Lung (tissue), 12 donors: ENCODE data around the gene CBLB. TPM values are rescaled to one million over a fixed set of nuclear protein-coding genes. Genes with fewer than 3 reads are reported as not detected.

Experiments
- ATAC-seq: fragments of 200-7000 bp; cut with Tn5 transposase; one replicate; pipeline ENCODE4 v1.9.1; 2020; ENCODE audit warnings: moderate number of reproducible peaks; ENCODE audit not compliant: insufficient read depth, low FRiP score
- DNase-seq, 3 donors: peaks; one replicate each; pipeline ENCODE4 v3.0.0-alpha.2; 2013 to 2017
- H3K27ac ChIP-seq, 2 donors: one replicate each; pipeline ENCODE4 v1.5.1; 2013; ENCODE audit warnings: mild to moderate bottlenecking in 2 of 2, moderate library complexity in 2 of 2, control low read depth in 1 of 2, inconsistent platforms in 1 of 2, low read depth in 1 of 2, low read length in 1 of 2
- H3K27me3 ChIP-seq, 3 donors: one replicate each; pipeline ENCODE4 v1.5.1; 2013; ENCODE audit warnings: low read length in 2 of 3; ENCODE audit not compliant: control insufficient read depth in 3 of 3, insufficient read depth in 3 of 3
- H3K36me3 ChIP-seq, 4 donors: one replicate each; pipeline ENCODE4 v1.5.1; 2013; ENCODE audit warnings: low read length in 4 of 4, mild to moderate bottlenecking in 1 of 4, moderate library complexity in 1 of 4; ENCODE audit not compliant: control insufficient read depth in 4 of 4, insufficient read depth in 4 of 4
- H3K4me1 ChIP-seq, 5 donors: one replicate each; pipeline ENCODE4 v1.5.1; 2013; ENCODE audit warnings: low read length in 5 of 5, mild to moderate bottlenecking in 2 of 5, moderate library complexity in 1 of 5; ENCODE audit not compliant: control insufficient read depth in 5 of 5, insufficient read depth in 5 of 5
- H3K4me3 ChIP-seq: one replicate; pipeline ENCODE4 v1.5.1; 2013; ENCODE audit warnings: mild to moderate bottlenecking, control low read depth, moderate library complexity
- H3K9ac ChIP-seq, 2 donors: one replicate each; pipeline ENCODE4 v1.5.1; 2013; ENCODE audit warnings: low read length in 2 of 2, control low read depth in 1 of 2; ENCODE audit not compliant: insufficient read depth in 1 of 2
- H3K9me3 ChIP-seq, 4 donors: one replicate each; pipeline ENCODE4 v1.5.1; 2013; ENCODE audit warnings: low read length in 3 of 4, mild to moderate bottlenecking in 1 of 4, moderate library complexity in 1 of 4; ENCODE audit not compliant: control insufficient read depth in 4 of 4, insufficient read depth in 3 of 4
- CTCF ChIP-seq: IDR thresholded peaks from 2 replicates; pipeline ENCODE4 v1.5.1; 2012; ENCODE audit warnings: mild to moderate bottlenecking; ENCODE audit errors: control extremely low read depth, extremely low read depth
- WGBS, 2 donors: extraction: QIAGEN DNeasy Blood & Tissue Kit; methylation state at CpG; one replicate each; pipeline ENCODE4 v1.1.7; 2013; 5-methylcytosine and 5-hydroxymethylcytosine counted together
- polyA plus RNA-seq, 2 donors: library from polyadenylated mRNA; stranded (reverse); fragments of 200-250 nt; gene quantifications; one replicate each; pipeline ENCODE4 v1.2.1, GENCODE V29; 2013
- total RNA-seq, 2 donors: library from RNA; depleted of rRNA in 1 of 2; stranded (reverse); fragments of >200 nt in 1 of 2; gene quantifications; one replicate each; pipeline ENCODE4 v1.2.1, GENCODE V29; 2014 to 2021
- donor health status: control.
- donor health status: control.
- donor health status: Bipolar disorder and iron deficiency.
- donor health status: healthy.
- donor health status: DM: yes; HTN: yes; CAD: no.

The CBLB gene
- total and polyA plus RNA-seq, 4 donors = 7.2 to 124 (median 24.6) TPM

DNA sequence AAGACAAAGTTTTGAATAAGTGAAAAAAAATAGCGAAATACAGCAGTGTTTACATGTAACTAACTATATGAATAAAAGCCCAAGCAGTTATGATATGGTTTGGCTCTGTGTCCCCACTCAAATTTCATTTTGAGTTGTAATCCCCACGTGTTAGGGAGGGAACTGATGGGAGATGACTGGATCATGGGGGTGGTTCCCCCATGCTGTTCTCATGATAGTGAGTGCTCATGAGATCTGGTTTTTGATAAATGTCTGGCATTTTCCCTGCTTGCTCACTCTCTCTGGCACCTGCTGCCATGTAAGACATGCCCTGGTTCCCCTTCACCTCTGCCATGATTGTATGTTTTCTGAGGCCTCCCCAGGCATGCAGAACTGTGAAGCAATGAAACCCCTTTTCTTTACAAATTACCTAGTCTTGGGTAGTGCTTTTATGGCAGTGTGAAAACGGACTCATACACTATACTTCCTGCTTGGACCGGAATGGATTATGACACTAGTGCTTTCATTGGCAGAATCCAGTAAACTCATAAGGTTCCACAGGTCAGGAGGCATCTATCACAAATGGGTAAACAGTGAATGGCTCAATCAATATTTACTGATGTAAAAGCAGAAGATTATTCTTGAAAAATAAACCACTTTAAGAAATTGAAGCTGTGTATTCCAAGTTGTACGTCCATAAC is 192.1 kb downstream of the CBLB start:
- WGBS, 2 donors = 91% methylated on average over 5 of the region's 5 CpGs
- ATAC-seq (no peak), DNase-seq (no peak)
- no peak overlapping the region for H3K27ac ChIP-seq
- no peaks in the 10 kb centered on the region for H3K9me3 ChIP-seq
- no peaks in the 10 kb centered on the region for H3K4me1 ChIP-seq
- no peak for TF ChIP-seq CTCF
- peaks cover 11 to 49% (median 40%) of the 10 kb centered on the region in 4 donors for H3K36me3 ChIP-seq
- H3K27me3 ChIP-seq = no peaks in the 10 kb centered on the region
- no peak overlapping the region for H3K9ac ChIP-seq
- no peak overlapping the region for H3K4me3 ChIP-seq

- H3K4me1 ChIP-seq = no peaks in the 10 kb centered on the region
- H3K27ac ChIP-seq = peak overlapping the region in 1 of 2 donors; percentile 33
- no peak overlapping the region for H3K4me3 ChIP-seq
- no peaks in the 10 kb centered on the region for H3K9me3 ChIP-seq
- DNase-seq (no peak), ATAC-seq (no peak)
- no peak overlapping the region for H3K9ac ChIP-seq
- peaks cover 9 to 38% (median 29%) of the 10 kb centered on the region in 4 donors for H3K36me3 ChIP-seq
- no peak for TF ChIP-seq CTCF
- H3K27me3 ChIP-seq = no peaks in the 10 kb centered on the region
Observed at GRCh38 chr3:105674437-105675065, 194.3 kb downstream of the CBLB start.

DNA sequence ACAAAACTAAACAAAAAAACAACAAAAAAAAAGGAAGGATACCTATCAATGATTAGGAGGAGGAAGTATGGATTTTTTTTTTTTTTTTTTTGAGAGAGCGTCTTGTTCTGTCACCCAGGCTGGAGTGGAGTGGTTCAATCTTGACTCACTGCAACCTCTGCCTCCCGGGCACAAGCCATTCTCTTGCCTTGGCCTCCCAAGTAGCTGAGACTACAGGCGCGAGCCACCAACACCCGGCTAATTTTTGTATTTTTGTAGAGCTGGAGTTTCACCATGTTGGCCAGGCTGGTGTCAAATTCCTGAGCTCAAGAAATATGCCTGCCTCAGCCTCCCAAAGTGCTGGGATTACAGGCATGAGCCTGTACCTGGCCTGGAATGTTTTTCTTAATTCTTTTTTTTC is 195.8 kb downstream of the CBLB start:
- DNase-seq (no peak), ATAC-seq (no peak)
- no peak overlapping the region for H3K27ac ChIP-seq
- WGBS, 2 donors = 96 to 98% methylated on average over 5 of the region's 5 CpGs
- H3K36me3 ChIP-seq = peaks cover 5 to 38% (median 31%) of the 10 kb centered on the region in 4 donors
- H3K4me3 ChIP-seq = no peak overlapping the region
- H3K4me1 ChIP-seq = no peaks in the 10 kb centered on the region
- H3K9ac ChIP-seq = no peak overlapping the region
- no peaks in the 10 kb centered on the region for H3K9me3 ChIP-seq
- no peaks in the 10 kb centered on the region for H3K27me3 ChIP-seq
- no peak for TF ChIP-seq CTCF
